ENCODE measurements around the gene ABCA3.
"Not testable (repeated sequence)": the region's sequence is repeated elsewhere in the genome, so short reads cannot be mapped to it uniquely, and the experiment has no call there.

The ABCA3 gene

GRCh38 chr16:2256531-2257140 lies 83.9 kb downstream of the ABCA3 start:
- DNase-seq (ENCODE audit: low read depth), result no peak

GRCh38 chr16:2253293-2253692 lies 87.2 kb downstream of the ABCA3 start:
- no peak for DNase-seq (ENCODE audit: low read depth)

GRCh38 chr16:2252806-2253148 lies 87.8 kb downstream of the ABCA3 start:
- DNase-seq (ENCODE audit: low read depth), result no peak

- peak; percentile 94 for DNase-seq (ENCODE audit: low read depth)
Measured at GRCh38 chr16:2251296-2252111, 89.0 kb downstream of the ABCA3 start, which contains the start of gene ECI1. TSS of gene ECI1 (minus strand) at chr16:2251587. CDS start at chr16:2251566, 21 bp downstream.

GRCh38 chr16:2250652-2251295 lies 89.8 kb downstream of the ABCA3 start:
- peak; percentile 43 for DNase-seq (ENCODE audit: low read depth)

- no peak for DNase-seq (ENCODE audit: low read depth)
Measured at GRCh38 chr16:2246301-2246885, 94.1 kb downstream of the ABCA3 start.

GRCh38 chr16:2244926-2245795 lies 95.4 kb downstream of the ABCA3 start:
- DNase-seq (ENCODE audit: low read depth), result no peak

- no peak for DNase-seq (ENCODE audit: low read depth)
Measured at GRCh38 chr16:2244301-2244700, 96.2 kb downstream of the ABCA3 start.

- no peak for DNase-seq (ENCODE audit: low read depth)
Measured at GRCh38 chr16:2243781-2244180, 96.7 kb downstream of the ABCA3 start.

GRCh38 chr16:2243031-2243528 lies 97.4 kb downstream of the ABCA3 start:
- DNase-seq (ENCODE audit: low read depth), result no peak

- DNase-seq (ENCODE audit: low read depth), result no peak
Measured at GRCh38 chr16:2242598-2242997, 97.9 kb downstream of the ABCA3 start.

- not testable (repeated sequence) for DNase-seq (ENCODE audit: low read depth)
Measured at GRCh38 chr16:2240331-2240730, 100.2 kb downstream of the ABCA3 start.

- DNase-seq (ENCODE audit: low read depth), result no peak
Measured at GRCh38 chr16:2238838-2239675, 101.5 kb downstream of the ABCA3 start.

GRCh38 chr16:2238150-2238837 lies 102.2 kb downstream of the ABCA3 start:
- no peak for DNase-seq (ENCODE audit: low read depth)

GRCh38 chr16:2237493-2238149 lies 102.9 kb downstream of the ABCA3 start:
- DNase-seq (ENCODE audit: low read depth), result no peak

- no peak for DNase-seq (ENCODE audit: low read depth)
Measured at GRCh38 chr16:2237102-2237482, 103.4 kb downstream of the ABCA3 start.

- DNase-seq (ENCODE audit: low read depth), result peak; percentile 20
Measured at GRCh38 chr16:2236337-2237101, 104.0 kb downstream of the ABCA3 start, which contains the start of gene DNASE1L2. TSS of gene DNASE1L2 (plus strand) at chr16:2236444. CDS start at chr16:2236817, 373 bp downstream.

- no peak for DNase-seq (ENCODE audit: low read depth)
Measured at GRCh38 chr16:2235695-2236336, 104.7 kb downstream of the ABCA3 start.
